K562 (cell line): Measurements from ENCODE around the gene DOLK. TPM values are rescaled to one million over a fixed set of nuclear protein-coding genes. Genes with fewer than 3 reads are reported as not detected.
A peak's percentile ranks its signal among the peaks of the same experiment; 100 is the strongest.

Experiments used
- BCL6 ChIP-seq: fragments of 250-450 bp; sonication (Bioruptor Pico); IDR thresholded peaks from 2 replicates; pipeline ENCODE4 v1.4.0; 2020
- C11orf30 ChIP-seq: fragments of 450-650 bp; IDR thresholded peaks from 2 replicates; pipeline ENCODE4 v1.6.1; 2016; ENCODE audit warnings: low read depth, mild to moderate bottlenecking
- CCNT2 ChIP-seq: IDR thresholded peaks from 2 replicates; pipeline ENCODE4 v1.6.1; 2011; ENCODE audit warnings: borderline replicate concordance, low read depth, mild to moderate bottlenecking, moderate library complexity, mixed read lengths, low read length; ENCODE audit not compliant: insufficient read length; ENCODE audit errors: extremely low read depth
- CEBPB ChIP-seq: fragments of 450-650 bp; IDR thresholded peaks from 2 replicates; pipeline ENCODE4 v1.6.1; 2016; ENCODE audit warnings: missing genetic modification characterization, missing compliant biosample characterization
- CEBPG ChIP-seq, 3 experiments: fragments of 200-800 bp in 1 of 3; sonication (Bioruptor generic) in 1 of 3; sonication (generic) in 1 of 3; formaldehyde crosslinking in 1 of 3; IDR thresholded peaks in 2 of 3; conservative IDR thresholded peaks in 1 of 3; 2 replicates each; pipeline versions ENCODE4 v1.6.1 to v1.8.0; 2016 to 2022; ENCODE audit warnings: missing compliant biosample characterization in 2 of 3, missing genetic modification characterization in 2 of 3, mild to moderate bottlenecking in 1 of 3, missing genetic modification reagents in 1 of 3
- COPS2 ChIP-seq: fragments of 450-650 bp; conservative IDR thresholded peaks from 2 replicates; pipeline ENCODE4 v1.6.1; 2016; ENCODE audit warnings: mild to moderate bottlenecking, moderate library complexity
- ELF2 ChIP-seq: fragments of 250-450 bp; sonication (Bioruptor Pico); IDR thresholded peaks from 2 replicates; pipeline ENCODE4 v1.5.0; 2021; ENCODE audit warnings: mild to moderate bottlenecking
- FOXP4 ChIP-seq: sonication (generic); formaldehyde crosslinking; IDR thresholded peaks from 2 replicates; pipeline ENCODE4 v1.8.0; 2022; ENCODE audit warnings: mild to moderate bottlenecking, missing genetic modification reagents, borderline replicate concordance
- HEY1 ChIP-seq: fragments of 250-450 bp; sonication (Bioruptor Pico); IDR thresholded peaks from 2 replicates; pipeline ENCODE4 v1.5.0; 2020; ENCODE audit warnings: mild to moderate bottlenecking, moderate library complexity, borderline replicate concordance
- MCM5 ChIP-seq: fragments of 450-650 bp; IDR thresholded peaks from 2 replicates; pipeline ENCODE4 v1.6.1; 2016; ENCODE audit warnings: low read depth
- MCM7 ChIP-seq, 2 experiments: fragments of 450-650 bp; IDR thresholded peaks; 2 replicates each; pipeline ENCODE4 v1.6.1; 2016 to 2018
- MED1 ChIP-seq: sonication (generic); formaldehyde crosslinking; IDR thresholded peaks from 2 replicates; pipeline ENCODE4 v1.8.1; 2023; ENCODE audit warnings: missing genetic modification reagents, borderline replicate concordance
- NFIC ChIP-seq: fragments of 450-650 bp; IDR thresholded peaks from 2 replicates; pipeline ENCODE4 v1.6.1; 2017; ENCODE audit warnings: mild to moderate bottlenecking, inconsistent platforms
- NR1H2 ChIP-seq: sonication (generic); formaldehyde crosslinking; IDR thresholded peaks from 2 replicates; pipeline ENCODE4 v1.4.0; 2020; ENCODE audit warnings: mild to moderate bottlenecking, missing genetic modification reagents
- PHF21A ChIP-seq: fragments of 450-650 bp; IDR thresholded peaks from 2 replicates; pipeline ENCODE4 v1.6.1; 2017; ENCODE audit warnings: low read depth, borderline replicate concordance
- POLR2AphosphoS2 ChIP-seq: IDR thresholded peaks from 2 replicates; pipeline ENCODE4 v1.6.1; 2012; ENCODE audit warnings: low read length, improper control_type of control experiment
- RB1 ChIP-seq: fragments of 450-650 bp; IDR thresholded peaks from 2 replicates; pipeline ENCODE4 v1.6.1; 2017; ENCODE audit warnings: low read depth, mild to moderate bottlenecking
- SMAD1 ChIP-seq: fragments of 150-350 bp; IDR thresholded peaks from 2 replicates; pipeline ENCODE4 v1.6.1; 2014; ENCODE audit warnings: low read length, low read depth; ENCODE audit not compliant: partially characterized antibody
- TEAD1 ChIP-seq, 2 experiments: fragments of 450-650 bp in 1 of 2; sonication (generic) in 1 of 2; formaldehyde crosslinking; IDR thresholded peaks; 2 replicates each; pipeline versions ENCODE4 v1.4.0 to v1.8.0; 2020 to 2022; ENCODE audit warnings: mild to moderate bottlenecking in 2 of 2, missing genetic modification reagents in 1 of 2
- TEAD4 ChIP-seq, 2 experiments: sonication (generic) in 1 of 2; formaldehyde crosslinking in 1 of 2; IDR thresholded peaks; 2 replicates each; pipeline versions ENCODE4 v1.6.1 to v1.8.0; 2012 to 2022; ENCODE audit warnings: borderline replicate concordance in 1 of 2, inconsistent platforms in 1 of 2, low read length in 1 of 2, mild to moderate bottlenecking in 1 of 2, missing genetic modification reagents in 1 of 2
- ZEB2 ChIP-seq: fragments of 450-650 bp; IDR thresholded peaks from 2 replicates; pipeline ENCODE4 v1.6.1; 2016
- ZNF274 ChIP-seq: IDR thresholded peaks from 2 replicates; pipeline ENCODE4 v1.6.1; 2011; ENCODE audit warnings: low read depth, mild to moderate bottlenecking, low read length, moderate library complexity, borderline replicate concordance
- ZNF354B ChIP-seq: fragments of 250-450 bp; sonication (Bioruptor Pico); IDR thresholded peaks from 2 replicates; pipeline ENCODE4 v1.4.0; 2020
- ZNF445 ChIP-seq: fragments of 250-450 bp; sonication (Bioruptor Pico); IDR thresholded peaks from 2 replicates; pipeline ENCODE4 v1.4.0; 2020; ENCODE audit warnings: low read depth, mild to moderate bottlenecking, moderate library complexity
- ZNF778 ChIP-seq: fragments of 450-650 bp; formaldehyde crosslinking; IDR thresholded peaks from 2 replicates; pipeline ENCODE4 v1.4.0; 2020; ENCODE audit warnings: mild to moderate bottlenecking, moderate library complexity
- polyA plus RNA-seq, 8 experiments: library from polyadenylated mRNA; depleted of rRNA in 4 of 8; stranded (reverse) in 5 of 8; unstranded in 3 of 8; fragments of >200 nt; fragmentation: Nextera tagmentation in 2 of 8; fragmentation: Illumina TruSeq in 1 of 8; extraction: Ambion mirVana in 2 of 8; extraction: Trizol in 1 of 8; gene quantifications; 2 replicates each; pipeline versions ENCODE4 v1.2.1 to v1.2.3, GENCODE V29; 2011 to 2014; ENCODE audit warnings: inconsistent platforms in 1 of 8, missing spikeins in 1 of 8
- total RNA-seq, 7 experiments: library from RNA; depleted of rRNA in 6 of 7; stranded (reverse); fragments of >200 nt in 6 of 7; fragmentation: Illumina TruSeq in 2 of 7; extraction: Trizol in 2 of 7; gene quantifications; 2 replicates each; pipeline versions ENCODE4 v1.2.1 to v1.2.3, GENCODE V29; 2011 to 2021; ENCODE audit warnings: low replicate concordance in 1 of 7
- TF ChIP-seq, protein P1 (sequence below), 3 experiments: IDR thresholded peaks in 2 of 3; conservative IDR thresholded peaks in 1 of 3; 2 replicates each; pipeline ENCODE4 v1.5.1; 2011 to 2012; ENCODE audit warnings: low read length in 3 of 3, mild to moderate bottlenecking in 3 of 3, control low read depth in 2 of 3, improper control_type of control experiment in 1 of 3, inconsistent platforms in 1 of 3, low read depth in 1 of 3, mixed read lengths in 1 of 3, moderate library complexity in 1 of 3; ENCODE audit not compliant: insufficient read depth in 2 of 3

DOLK gene
- total and polyA plus RNA-seq, 9 of the 15 experiments (the other 6 are each of a cell fraction or from before 2014, with no cell fraction given) = 2.6 to 14.2 (median 11.7) TPM

DNA sequence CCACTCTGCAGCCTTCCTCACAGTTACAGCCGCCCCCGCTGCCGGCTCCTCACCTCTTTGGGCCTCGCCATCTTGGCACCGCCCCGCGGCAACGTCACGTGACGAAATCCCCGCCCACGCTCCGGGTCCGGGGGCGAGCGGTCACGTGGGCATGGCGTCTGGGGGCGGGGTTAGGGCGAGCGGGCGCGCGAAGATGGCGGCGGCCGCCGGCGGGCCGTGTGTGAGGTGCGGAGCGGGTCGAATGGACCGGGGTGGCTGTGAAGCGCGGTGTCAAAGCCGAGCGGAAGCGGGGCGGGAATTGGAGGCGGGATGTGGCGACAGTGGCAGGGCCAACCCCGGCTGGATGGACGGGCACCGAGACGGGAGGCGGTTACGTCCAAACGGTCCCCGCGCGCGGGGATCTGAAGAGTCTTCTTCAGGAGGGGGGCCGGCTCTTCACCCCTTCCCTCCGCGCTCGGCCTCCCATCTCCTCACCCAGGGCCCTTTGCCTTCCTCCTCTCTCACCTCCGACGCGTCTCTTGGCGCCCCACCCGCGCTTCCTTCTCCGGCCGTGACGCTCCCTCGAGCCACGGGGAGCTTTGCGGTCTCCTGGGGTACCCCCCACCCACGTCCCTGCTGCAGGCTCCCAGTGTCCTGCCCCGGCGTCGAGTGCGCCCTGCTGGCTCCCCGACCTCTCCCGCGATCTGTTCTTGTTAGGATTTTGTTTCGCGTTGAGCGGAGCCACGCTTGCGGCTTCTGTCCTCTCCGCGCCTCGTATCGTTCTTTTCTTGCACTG lies at the start of gene DOLK, which contains the start of gene NUP188 (continued):
- peak; percentile 35; the same call in 1 of the 2 replicates for TF ChIP-seq TEAD4 (IDR thresholded peaks at IDR 0.05; ENCODE audit: low read length)
- no peak for TF ChIP-seq TEAD4 (CRISPR knock-in tag; IDR thresholded peaks at IDR 0.05; ENCODE audit: borderline replicate concordance)
- TF ChIP-seq, protein P1, sequence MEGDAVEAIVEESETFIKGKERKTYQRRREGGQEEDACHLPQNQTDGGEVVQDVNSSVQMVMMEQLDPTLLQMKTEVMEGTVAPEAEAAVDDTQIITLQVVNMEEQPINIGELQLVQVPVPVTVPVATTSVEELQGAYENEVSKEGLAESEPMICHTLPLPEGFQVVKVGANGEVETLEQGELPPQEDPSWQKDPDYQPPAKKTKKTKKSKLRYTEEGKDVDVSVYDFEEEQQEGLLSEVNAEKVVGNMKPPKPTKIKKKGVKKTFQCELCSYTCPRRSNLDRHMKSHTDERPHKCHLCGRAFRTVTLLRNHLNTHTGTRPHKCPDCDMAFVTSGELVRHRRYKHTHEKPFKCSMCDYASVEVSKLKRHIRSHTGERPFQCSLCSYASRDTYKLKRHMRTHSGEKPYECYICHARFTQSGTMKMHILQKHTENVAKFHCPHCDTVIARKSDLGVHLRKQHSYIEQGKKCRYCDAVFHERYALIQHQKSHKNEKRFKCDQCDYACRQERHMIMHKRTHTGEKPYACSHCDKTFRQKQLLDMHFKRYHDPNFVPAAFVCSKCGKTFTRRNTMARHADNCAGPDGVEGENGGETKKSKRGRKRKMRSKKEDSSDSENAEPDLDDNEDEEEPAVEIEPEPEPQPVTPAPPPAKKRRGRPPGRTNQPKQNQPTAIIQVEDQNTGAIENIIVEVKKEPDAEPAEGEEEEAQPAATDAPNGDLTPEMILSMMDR (IDR thresholded peaks at IDR 0.05 in 2 of 3, conservative IDR thresholded peaks at IDR 0.05 in 1 of 3; ENCODE audit: insufficient read depth in 2 of 3, low read depth in 1 of 3, low read length in 3 of 3) = no peak
- TF ChIP-seq HEY1 (CRISPR knock-in tag) = no peak
- peak; percentile 93 for TF ChIP-seq C11orf30
- TF ChIP-seq NFIC = peak; percentile 65
- TF ChIP-seq MCM5 = no peak
- no peak for TF ChIP-seq BCL6 (CRISPR knock-in tag)
- peak; percentile 40 for TF ChIP-seq SMAD1
- peak; percentile 92 for TF ChIP-seq RB1
- no peak for TF ChIP-seq ZNF778 (CRISPR knock-in tag)
- TF ChIP-seq COPS2 = no peak
- no peak for TF ChIP-seq ZEB2
- no peak for TF ChIP-seq CEBPB
- TF ChIP-seq POLR2AphosphoS2 = no peak
- no peak for TF ChIP-seq ZNF274
- TF ChIP-seq TEAD1 (CRISPR knock-in tag; IDR thresholded peaks at IDR 0.05) = peak in 1 of 2 experiments; percentile 45; a peak in 2 of 4 replicates
- no peak for TF ChIP-seq ELF2 (CRISPR knock-in tag)
- TF ChIP-seq CEBPG (CRISPR knock-in tag; IDR thresholded peaks at IDR 0.05) = no peak; the same call in 1 of the 2 replicates
- TF ChIP-seq CEBPG (tag; conservative IDR thresholded peaks at IDR 0.05 in 1 of 2, IDR thresholded peaks at IDR 0.05 in 1 of 2) = no peak
- TF ChIP-seq CCNT2 = peak; percentile 96
- TF ChIP-seq FOXP4 (CRISPR knock-in tag) = 0 out of 2 replicates have a peak, but pooled peaks have one; percentile 10
- no peak for TF ChIP-seq MED1
- TF ChIP-seq ZNF445 = no peak
- no peak for TF ChIP-seq ZNF354B (CRISPR knock-in tag)
- no peak for TF ChIP-seq MCM7 (IDR thresholded peaks at IDR 0.05)
- no peak for TF ChIP-seq PHF21A
- peak; percentile 17 for TF ChIP-seq NR1H2 (CRISPR knock-in tag)
